ENCODE data around the gene ADPRH. TPM values are rescaled to one million over a fixed set of nuclear protein-coding genes. Genes with fewer than 3 reads are reported as not detected.

ADPRH gene
- total and polyA plus RNA-seq, 10 of the 15 experiments (the other 5 are each of a cell fraction or from before 2014, with no cell fraction given) = 2.3 to 32.6 (median 19.0) TPM

GRCh38 chr3:119630880-119631329 is 51.6 kb downstream of the ADPRH start:
- Histone ChIP-seq H3K4me2 (ENCODE audit: control insufficient read depth, insufficient read depth) (no peak overlapping the region), H3K27me3 (replicated peaks in 1 of 2; ENCODE audit: control insufficient read depth in 2 of 2, insufficient read depth in 2 of 2, low read length in 1 of 2) (no peaks in the 10 kb centered on the region), H3K27ac (ENCODE audit: control insufficient read depth, insufficient read depth) (no peak overlapping the region), H4K20me1 (ENCODE audit: control insufficient read depth, insufficient read depth) (no peaks in the 10 kb centered on the region), H3K4me3 (no peak overlapping the region), H3K9ac (ENCODE audit: control insufficient read depth, insufficient read depth, low read length) (no peak overlapping the region), H3K36me3 (ENCODE audit: control insufficient read depth in 2 of 2, insufficient read depth in 2 of 2, low read length in 1 of 2) (no peaks in the 10 kb centered on the region; a peak in 1 of 4 replicates), H2AFZ (ENCODE audit: control insufficient read depth, low read depth, low read length) (peak overlapping the region; percentile 28; the same call in 1 of the 2 replicates), H3K79me2 (ENCODE audit: control insufficient read depth, insufficient read depth, low read length) (no peaks in the 10 kb centered on the region), H3K4me1 (ENCODE audit: control insufficient read depth, insufficient read depth, low read length) (peaks cover 39% of the 10 kb centered on the region), H3K9me3 (replicated peaks; ENCODE audit: control insufficient read depth, insufficient read depth, low read length) (no peaks in the 10 kb centered on the region)
- FAIRE-seq (no peak), DNase-seq (ENCODE audit: low read depth, low spot score) (no peak), ATAC-seq (no peak)
- CTCF ChIA-PET = interaction anchor here (1.1 to 2.5 kb wide), 3 partner anchors 30 to 80 kb away, joined by 4 to 16 read pairs (median 5); no protein-coding TSS in a partner anchor
- intact Hi-C loops (cut with micrococcal nuclease; ENCODE audit: unreplicated experiment) = no loop called here
- BruUV-seq (replicated peaks) = no TSS peak
- SMC1A ChIA-PET (ENCODE audit: uncharacterized antibody, unreplicated experiment) = interaction anchor here (0.6 to 9.4 kb wide), 5 partner anchors 29 to 111 kb away, joined by 3 to 128 read pairs (median 3); partner anchors contain the start of gene COX17
- RAD21 ChIA-PET (ENCODE audit: unreplicated experiment) = interaction anchor here (0.6 to 7.8 kb wide), 5 partner anchors 26 to 466 kb away, joined by 3 to 103 read pairs (median 4); partner anchors contain the start of gene CD80
- in situ Hi-C loops (cut with MboI) = no loop called here
- 85% methylated on average over 7 of the region's 7 CpGs for WGBS (ENCODE audit: insufficient coverage, insufficient replicate concordance, low lambda C conversion rate, missing lambda C conversion rate)
- POLR2A ChIA-PET = interaction anchor here (1.3 to 6.1 kb wide), 2 partner anchors 31 to 77 kb away, joined by 3 to 103 read pairs; partner anchors contain the start of gene PLA1A
- TF ChIP-seq, protein P1, sequence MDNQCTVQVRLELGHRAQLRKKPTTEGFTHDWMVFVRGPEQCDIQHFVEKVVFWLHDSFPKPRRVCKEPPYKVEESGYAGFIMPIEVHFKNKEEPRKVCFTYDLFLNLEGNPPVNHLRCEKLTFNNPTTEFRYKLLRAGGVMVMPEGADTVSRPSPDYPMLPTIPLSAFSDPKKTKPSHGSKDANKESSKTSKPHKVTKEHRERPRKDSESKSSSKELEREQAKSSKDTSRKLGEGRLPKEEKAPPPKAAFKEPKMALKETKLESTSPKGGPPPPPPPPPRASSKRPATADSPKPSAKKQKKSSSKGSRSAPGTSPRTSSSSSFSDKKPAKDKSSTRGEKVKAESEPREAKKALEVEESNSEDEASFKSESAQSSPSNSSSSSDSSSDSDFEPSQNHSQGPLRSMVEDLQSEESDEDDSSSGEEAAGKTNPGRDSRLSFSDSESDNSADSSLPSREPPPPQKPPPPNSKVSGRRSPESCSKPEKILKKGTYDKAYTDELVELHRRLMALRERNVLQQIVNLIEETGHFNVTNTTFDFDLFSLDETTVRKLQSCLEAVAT (IDR thresholded peaks at IDR 0.05) = 0 out of 2 replicates have a peak, but pooled peaks have one; percentile 20
- TF ChIP-seq, protein P2, sequence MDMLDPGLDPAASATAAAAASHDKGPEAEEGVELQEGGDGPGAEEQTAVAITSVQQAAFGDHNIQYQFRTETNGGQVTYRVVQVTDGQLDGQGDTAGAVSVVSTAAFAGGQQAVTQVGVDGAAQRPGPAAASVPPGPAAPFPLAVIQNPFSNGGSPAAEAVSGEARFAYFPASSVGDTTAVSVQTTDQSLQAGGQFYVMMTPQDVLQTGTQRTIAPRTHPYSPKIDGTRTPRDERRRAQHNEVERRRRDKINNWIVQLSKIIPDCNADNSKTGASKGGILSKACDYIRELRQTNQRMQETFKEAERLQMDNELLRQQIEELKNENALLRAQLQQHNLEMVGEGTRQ (IDR thresholded peaks at IDR 0.05; ENCODE audit: borderline replicate concordance, low read depth, low read length) = no peak
- TF ChIP-seq POLR2A (IDR thresholded peaks at IDR 0.05; ENCODE audit: low read depth, low read length) = no peak
- no peak for TF ChIP-seq CBX5 (IDR thresholded peaks at IDR 0.05; ENCODE audit: low read depth)
- no peak for TF ChIP-seq ZBTB33 (IDR thresholded peaks at IDR 0.05)
- TF ChIP-seq NBN (IDR thresholded peaks at IDR 0.05) = no peak
